Endodermal cell (in vitro differentiated cells): ENCODE results near the gene RBMXL3. TPM values are rescaled to one million over a fixed set of nuclear protein-coding genes. Genes with fewer than 3 reads are reported as not detected.

Experiments
- DNase-seq: peaks from one replicate; pipeline ENCODE4 v3.0.0-alpha.2; 2017
- H3K27ac ChIP-seq: 2 replicates; pipeline ENCODE4 v1.5.1; 2013; ENCODE audit warnings: mild to moderate bottlenecking, low read depth, low read length, moderate library complexity
- H3K27me3 ChIP-seq: 2 replicates; pipeline ENCODE4 v1.6.1; 2013; ENCODE audit warnings: mild to moderate bottlenecking, low read length, moderate library complexity; ENCODE audit not compliant: insufficient read depth, control insufficient read depth, poor library complexity, severe bottlenecking
- H3K36me3 ChIP-seq: 2 replicates; pipeline ENCODE4 v1.7.0; 2013; ENCODE audit warnings: mild to moderate bottlenecking, low read length, moderate library complexity; ENCODE audit not compliant: control insufficient read depth, insufficient read depth
- H3K4me1 ChIP-seq: one replicate; pipeline ENCODE4 v1.7.0; 2013; ENCODE audit warnings: low read length; ENCODE audit not compliant: control insufficient read depth, insufficient read depth
- H3K4me3 ChIP-seq: 2 replicates; pipeline ENCODE4 v1.5.1; 2013; ENCODE audit warnings: mild to moderate bottlenecking, low read length, moderate library complexity
- H3K9ac ChIP-seq: 2 replicates; pipeline ENCODE4 v1.6.1; 2013; ENCODE audit warnings: mild to moderate bottlenecking, low read length, moderate library complexity; ENCODE audit not compliant: poor library complexity, severe bottlenecking; ENCODE audit errors: extremely low read depth
- H3K9me3 ChIP-seq: 2 replicates; pipeline ENCODE4 v1.6.1; 2013; ENCODE audit warnings: mild to moderate bottlenecking, low read length, moderate library complexity; ENCODE audit not compliant: control insufficient read depth
- H3K27ac Mint-ChIP-seq: 2 replicates; pipeline ENCODE4 v1.8.0; 2020; ENCODE audit warnings: mixed read lengths
- H3K27me3 Mint-ChIP-seq: 2 replicates; pipeline ENCODE4 v1.8.0; 2021; ENCODE audit warnings: mild to moderate bottlenecking, mixed read lengths; ENCODE audit not compliant: insufficient read depth
- H3K36me3 Mint-ChIP-seq: 2 replicates; pipeline ENCODE4 v1.8.0; 2020; ENCODE audit warnings: low read depth, mixed read lengths
- H3K4me1 Mint-ChIP-seq: 2 replicates; pipeline ENCODE4 v1.8.0; 2020; ENCODE audit warnings: mixed read lengths
- H3K4me3 Mint-ChIP-seq: 2 replicates; pipeline ENCODE4 v1.8.0; 2020; ENCODE audit warnings: mild to moderate bottlenecking, moderate library complexity, mixed read lengths
- H3K9me3 Mint-ChIP-seq: 2 replicates; pipeline ENCODE4 v1.8.0; 2020; ENCODE audit warnings: mild to moderate bottlenecking, mixed read lengths
- WGBS, 2 experiments: methylation state at CpG; one replicate each; pipeline versions ENCODE4 v1.1.5 to v1.1.7; 2013; ENCODE audit warnings: missing lambda C conversion rate in 2 of 2, mixed read lengths in 1 of 2; ENCODE audit not compliant: insufficient coverage in 1 of 2, insufficient read length in 1 of 2; 5-methylcytosine and 5-hydroxymethylcytosine counted together
- total RNA-seq, 2 donors: library from RNA; stranded (reverse); fragmentation: NEBNext Ultra II Directional in 1 of 2; extraction: Animal tissue kit (Norgen Biotek cat#: 25700) in 1 of 2; gene quantifications; 2 replicates in 1 of 2; 3 replicates in 1 of 2; pipeline ENCODE4 v1.2.1, GENCODE V29; 2021
- TF ChIP-seq, protein P1 (sequence below): fragments of 200-600 bp; sonication (generic); conservative IDR thresholded peaks from 2 replicates; pipeline ENCODE4 v1.5.0; 2021; ENCODE audit warnings: antibody characterized with exemption, mild to moderate bottlenecking

RBMXL3 gene
- total RNA-seq, 2 donors from 2014 or later: not detected

DNA sequence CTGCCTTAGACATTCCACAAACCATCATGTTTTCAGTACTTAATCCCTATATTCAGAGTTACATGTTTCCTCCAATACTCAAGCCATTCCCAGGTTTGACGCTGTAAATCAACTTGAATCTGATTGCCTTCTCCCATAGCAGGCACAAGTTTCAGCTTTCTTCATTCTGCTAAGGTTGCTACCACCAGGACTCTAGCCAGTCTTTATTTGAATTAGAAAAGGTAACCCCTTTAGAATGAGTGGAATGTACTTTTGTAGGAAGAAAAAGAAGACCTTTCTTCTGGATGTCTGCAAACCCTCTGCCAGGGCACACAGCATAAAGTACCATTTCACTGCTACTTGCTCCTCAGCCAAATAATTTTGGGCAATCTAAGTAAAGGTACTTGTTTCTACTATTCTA is 10.7 kb upstream of the RBMXL3 start:
- peaks cover 25% of the 10 kb centered on the region for H3K27me3 Mint-ChIP-seq
- H3K4me1 ChIP-seq: no peaks in the 10 kb centered on the region
- no peaks in the 10 kb centered on the region for H3K27me3 ChIP-seq
- TF ChIP-seq, protein P1, sequence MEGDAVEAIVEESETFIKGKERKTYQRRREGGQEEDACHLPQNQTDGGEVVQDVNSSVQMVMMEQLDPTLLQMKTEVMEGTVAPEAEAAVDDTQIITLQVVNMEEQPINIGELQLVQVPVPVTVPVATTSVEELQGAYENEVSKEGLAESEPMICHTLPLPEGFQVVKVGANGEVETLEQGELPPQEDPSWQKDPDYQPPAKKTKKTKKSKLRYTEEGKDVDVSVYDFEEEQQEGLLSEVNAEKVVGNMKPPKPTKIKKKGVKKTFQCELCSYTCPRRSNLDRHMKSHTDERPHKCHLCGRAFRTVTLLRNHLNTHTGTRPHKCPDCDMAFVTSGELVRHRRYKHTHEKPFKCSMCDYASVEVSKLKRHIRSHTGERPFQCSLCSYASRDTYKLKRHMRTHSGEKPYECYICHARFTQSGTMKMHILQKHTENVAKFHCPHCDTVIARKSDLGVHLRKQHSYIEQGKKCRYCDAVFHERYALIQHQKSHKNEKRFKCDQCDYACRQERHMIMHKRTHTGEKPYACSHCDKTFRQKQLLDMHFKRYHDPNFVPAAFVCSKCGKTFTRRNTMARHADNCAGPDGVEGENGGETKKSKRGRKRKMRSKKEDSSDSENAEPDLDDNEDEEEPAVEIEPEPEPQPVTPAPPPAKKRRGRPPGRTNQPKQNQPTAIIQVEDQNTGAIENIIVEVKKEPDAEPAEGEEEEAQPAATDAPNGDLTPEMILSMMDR: no peak
- H3K4me3 ChIP-seq: no peak overlapping the region
- peaks cover 16% of the 10 kb centered on the region for H3K9me3 ChIP-seq
- H3K36me3 ChIP-seq: no peaks in the 10 kb centered on the region
- H3K4me3 Mint-ChIP-seq: no peak overlapping the region
- peaks cover 6% of the 10 kb centered on the region for H3K36me3 Mint-ChIP-seq
- H3K27ac Mint-ChIP-seq: no peak overlapping the region
- H3K4me1 Mint-ChIP-seq: peaks cover 5% of the 10 kb centered on the region
- H3K9ac ChIP-seq: no peak overlapping the region
- peaks cover 23% of the 10 kb centered on the region for H3K9me3 Mint-ChIP-seq
- no peak overlapping the region for H3K27ac ChIP-seq
- DNase-seq: no peak
- 72% methylated on average over 1 of the region's 1 CpG; no CpG with 5 or more reads in 1 of the 2 experiments for WGBS, 2 experiments

DNA sequence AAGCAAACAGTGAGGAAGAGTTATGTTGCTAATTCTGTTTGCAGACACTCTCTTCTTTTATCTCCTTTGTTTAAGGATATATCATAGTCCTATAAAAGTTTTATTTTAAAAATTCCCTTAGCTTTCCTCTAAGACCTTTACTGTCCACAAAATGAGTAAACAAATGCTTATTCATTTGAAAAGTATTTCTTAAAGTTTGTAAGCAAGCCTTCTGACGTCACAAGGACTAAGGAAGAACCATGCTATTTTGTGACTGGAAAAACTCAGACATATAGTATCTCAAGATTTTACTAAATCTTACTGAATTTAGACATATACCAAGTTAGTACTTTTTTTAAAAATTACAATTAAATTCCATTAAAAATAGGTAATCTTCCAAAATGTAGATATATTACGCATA is 5.2 kb upstream of the RBMXL3 start:
- peaks cover 4% of the 10 kb centered on the region for H3K27me3 Mint-ChIP-seq
- H3K4me1 ChIP-seq: no peaks in the 10 kb centered on the region
- no peak overlapping the region for H3K4me3 ChIP-seq
- peaks cover 2% of the 10 kb centered on the region for H3K36me3 Mint-ChIP-seq
- H3K9ac ChIP-seq: no peak overlapping the region
- H3K4me3 Mint-ChIP-seq: no peak overlapping the region
- no peak for DNase-seq
- H3K4me1 Mint-ChIP-seq: peaks cover 12% of the 10 kb centered on the region
- no peak overlapping the region for H3K27ac ChIP-seq
- H3K27ac Mint-ChIP-seq: no peak overlapping the region
- TF ChIP-seq, protein P1: no peak
- H3K27me3 ChIP-seq: no peaks in the 10 kb centered on the region
- 100% methylated on average over 1 of the region's 2 CpGs; no CpG with 5 or more reads in 1 of the 2 experiments for WGBS, 2 experiments
- no peaks in the 10 kb centered on the region for H3K36me3 ChIP-seq
- no peaks in the 10 kb centered on the region for H3K9me3 ChIP-seq
- H3K9me3 Mint-ChIP-seq: peaks cover 7% of the 10 kb centered on the region

DNA sequence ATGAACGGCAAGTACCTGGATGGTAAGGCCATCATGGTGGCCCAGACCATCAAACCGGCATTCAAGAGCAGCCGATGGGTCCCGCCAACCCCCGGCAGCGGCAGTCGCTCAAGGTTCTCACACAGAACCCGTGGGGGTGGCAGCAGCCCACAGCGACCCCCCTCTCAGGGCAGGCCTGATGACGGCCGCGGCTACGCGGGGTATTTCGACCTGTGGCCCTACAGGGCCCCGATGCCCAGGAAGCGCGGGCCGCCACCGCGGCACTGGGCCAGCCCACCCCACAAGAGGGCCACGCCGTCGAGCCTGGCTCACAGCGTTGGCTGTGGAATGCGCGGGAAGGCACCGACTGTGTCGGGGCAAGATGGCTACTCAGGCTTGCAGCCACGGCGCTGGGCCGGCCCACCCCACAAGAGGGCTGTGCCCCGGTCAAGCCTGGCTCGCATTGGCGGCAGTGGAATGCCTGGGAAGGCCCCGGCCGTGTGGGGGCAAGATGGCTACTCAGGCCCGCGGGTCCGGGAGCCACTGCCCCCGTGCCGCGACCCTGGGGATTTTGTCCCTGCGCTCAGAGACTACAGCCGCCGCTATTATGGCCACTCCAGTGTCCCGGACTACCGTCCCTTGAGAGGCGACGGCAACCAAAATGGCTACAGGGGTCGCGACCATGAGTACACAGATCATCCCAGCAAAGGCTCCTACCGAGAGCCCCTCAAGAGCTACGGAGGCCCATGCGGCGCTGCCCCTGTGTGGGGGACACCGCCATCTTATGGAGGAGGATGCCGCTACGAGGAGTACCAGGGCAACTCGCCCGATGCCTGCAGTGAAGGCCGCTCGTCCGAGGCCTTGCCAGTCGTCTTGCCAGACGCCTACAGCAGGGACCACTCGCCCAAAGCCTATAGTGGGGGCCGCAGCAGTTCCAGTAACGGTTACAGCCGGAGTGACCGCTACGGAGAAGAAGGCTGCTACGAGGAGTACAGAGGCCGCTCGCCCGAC is 731 bp downstream of the RBMXL3 start:
- no peak overlapping the region for H3K4me3 ChIP-seq
- Mint-ChIP-seq H3K27me3 (no peaks in the 10 kb centered on the region), H3K9me3 (peaks cover 35% of the 10 kb centered on the region), H3K36me3 (peaks cover 5% of the 10 kb centered on the region), H3K27ac (no peak overlapping the region), H3K4me1 (peaks cover 5% of the 10 kb centered on the region), H3K4me3 (no peak overlapping the region)
- no peak overlapping the region for H3K27ac ChIP-seq
- H3K27me3 ChIP-seq: no peaks in the 10 kb centered on the region
- TF ChIP-seq, protein P1: no peak
- no peaks in the 10 kb centered on the region for H3K36me3 ChIP-seq
- no peak for DNase-seq
- H3K9ac ChIP-seq: no peak overlapping the region
- 96 to 100% methylated on average over 6 to 72 of the region's 76 CpGs for WGBS, 2 experiments
- no peaks in the 10 kb centered on the region for H3K9me3 ChIP-seq
- H3K4me1 ChIP-seq: no peaks in the 10 kb centered on the region
